EH (cell line): ENCODE data around the gene ATF7IP2.
"Not testable (repeated sequence)": the region's sequence is repeated elsewhere in the genome, so short reads cannot be mapped to it uniquely, and the experiment has no call there.

ENCODE experiments used
- DNase-seq: peaks from one replicate; pipeline ENCODE4 v3.0.0-alpha.2; 2015; ENCODE audit warnings: low read depth

ATF7IP2 gene

DNA sequence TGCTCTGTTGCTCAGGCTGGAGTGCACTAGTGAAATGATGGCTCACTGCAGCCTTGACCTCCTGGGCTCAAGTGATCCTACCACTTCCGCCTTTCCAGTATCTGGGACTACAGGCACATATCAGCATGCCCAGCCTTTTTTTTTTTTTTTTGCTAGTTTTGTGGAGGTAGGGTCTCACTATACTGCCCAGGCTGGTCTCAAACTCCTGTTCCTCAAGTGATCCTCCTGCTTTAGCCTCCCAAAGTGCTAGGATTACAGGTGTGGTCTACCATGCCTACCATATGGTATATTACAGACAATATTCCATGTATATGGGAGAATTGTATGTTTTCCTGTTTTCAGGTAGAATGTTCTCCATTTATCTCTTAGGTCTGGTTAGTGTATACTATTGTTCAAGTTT, 12.3 kb upstream of the ATF7IP2 start:
- DNase-seq, result no peak

DNA sequence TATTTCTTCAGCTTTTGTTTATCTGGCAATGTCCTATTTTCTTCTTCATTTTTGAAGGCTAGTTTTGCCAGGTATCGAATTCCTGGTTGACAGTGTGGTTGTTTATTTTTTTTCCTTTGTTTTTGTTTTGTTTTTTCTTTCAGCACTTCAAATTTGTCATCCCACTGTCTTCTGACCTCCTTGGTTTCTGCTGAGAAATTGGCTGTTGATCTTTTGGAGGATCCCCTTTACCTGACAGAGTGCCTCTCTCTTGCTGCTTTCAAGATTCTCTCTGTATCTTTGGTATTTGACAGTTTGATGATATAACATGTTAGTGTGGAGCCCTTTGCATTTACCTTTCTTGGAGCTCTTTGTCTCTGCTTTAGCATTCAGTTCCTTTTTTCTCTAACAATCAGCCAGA, 9.6 kb upstream of the ATF7IP2 start:
- DNase-seq, result no peak

DNA sequence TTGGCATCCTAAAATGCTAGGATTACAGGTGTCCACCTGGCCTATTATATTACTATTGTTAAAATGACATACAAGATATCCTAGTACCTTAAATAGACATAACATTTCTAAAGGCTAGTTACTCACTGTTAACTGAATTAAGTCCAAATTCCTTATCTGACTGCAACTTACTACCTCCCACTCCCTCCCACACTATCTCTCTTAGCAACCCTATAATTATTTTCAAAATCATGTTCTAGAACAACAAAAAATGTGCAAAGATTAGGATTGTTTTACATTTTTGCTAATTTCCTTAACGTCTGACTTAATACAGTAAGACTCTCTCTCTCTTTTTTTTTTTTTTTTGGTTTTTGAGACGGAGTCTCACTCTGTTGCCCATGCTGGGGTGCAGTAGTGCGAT, 2.2 kb upstream of the ATF7IP2 start:
- DNase-seq, result no peak

DNA sequence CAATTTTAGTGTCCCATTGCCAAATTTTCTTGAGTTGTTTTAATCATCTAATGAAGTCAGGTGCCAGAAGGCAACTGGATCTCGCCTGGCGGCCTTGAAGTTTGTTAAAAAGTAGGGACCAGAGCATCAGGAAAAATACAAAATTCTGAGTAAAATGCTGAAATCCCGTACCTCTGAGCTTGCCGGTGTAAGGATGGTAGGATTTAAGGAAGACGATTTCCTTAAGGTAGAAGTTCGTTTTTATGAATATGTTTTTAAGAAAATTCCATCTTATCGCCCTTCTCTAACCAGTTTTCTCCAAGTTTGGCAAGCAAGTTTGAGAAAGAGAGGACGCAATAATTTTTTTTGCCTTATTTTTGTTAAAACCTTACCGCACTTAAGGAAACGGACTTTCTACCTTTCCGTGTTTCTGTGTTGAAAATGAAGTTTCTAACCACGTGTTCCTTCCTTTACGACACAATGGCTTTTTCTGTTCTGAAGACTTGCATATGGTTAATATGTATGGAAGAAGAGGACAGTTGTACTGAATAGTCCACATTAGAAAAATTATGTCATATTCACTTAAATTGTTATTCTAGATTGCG, 748 bp downstream of the ATF7IP2 start:
- no peak for DNase-seq

DNA sequence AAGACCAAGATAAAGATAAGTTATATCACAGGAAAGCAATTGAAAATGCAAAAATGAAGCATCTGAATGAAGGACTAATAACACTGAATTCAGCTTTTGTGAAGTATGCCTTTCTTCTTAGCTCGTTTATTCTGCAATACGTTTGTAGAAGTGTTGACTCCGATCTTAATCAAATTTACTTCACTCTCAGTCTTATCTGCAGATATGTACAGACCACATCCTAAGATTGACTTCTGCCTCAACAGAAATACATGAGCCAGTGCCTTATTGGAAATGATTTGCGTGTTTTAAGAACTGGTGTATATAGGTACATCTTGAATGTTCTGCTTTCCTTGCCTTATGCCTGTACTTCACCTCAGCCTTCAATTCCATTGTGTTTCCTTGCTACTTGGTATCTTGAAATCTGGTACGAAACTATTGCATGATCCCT, 1.3 kb downstream of the ATF7IP2 start:
- no peak for DNase-seq

DNA sequence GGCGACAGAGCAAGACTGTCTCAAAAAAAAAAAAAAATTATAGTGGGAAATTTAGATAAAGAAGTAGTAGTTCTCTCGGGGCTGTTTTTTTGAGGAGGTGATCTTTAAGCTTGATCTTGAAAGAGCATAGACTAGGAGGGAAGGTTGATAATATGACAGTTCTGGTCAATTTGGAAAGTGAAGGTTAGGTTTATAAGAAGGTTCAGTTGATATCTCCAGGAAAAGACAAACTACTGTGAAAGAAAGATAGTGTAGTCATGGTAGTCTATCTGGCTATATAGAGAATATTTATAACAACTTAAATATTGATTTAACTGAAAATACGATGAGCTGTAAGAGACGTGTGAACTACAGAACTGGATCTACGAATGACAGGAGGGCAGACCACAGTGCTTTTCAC, 3.1 kb downstream of the ATF7IP2 start:
- DNase-seq, result no peak

DNA sequence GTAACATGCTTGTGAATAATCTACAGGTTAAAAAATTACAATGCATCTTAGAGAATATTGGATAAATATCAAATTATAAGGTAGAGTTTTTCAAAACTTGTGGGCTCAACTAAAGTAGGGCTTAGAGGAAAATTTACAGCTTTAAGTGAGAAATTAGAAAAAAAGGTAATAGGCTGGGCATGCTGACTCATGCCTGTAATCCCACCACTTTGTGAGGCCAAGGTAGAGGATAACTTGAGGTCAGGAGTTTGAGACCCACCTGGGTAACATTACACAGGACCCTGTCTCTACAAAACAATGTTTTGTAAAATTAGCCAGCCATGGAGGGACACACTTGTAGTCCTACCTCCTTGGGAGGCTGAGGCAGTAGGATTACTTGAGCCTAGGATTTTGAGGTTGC, 4.5 kb downstream of the ATF7IP2 start:
- DNase-seq, result no peak

- no peak for DNase-seq
Observed at GRCh38 chr16:10390867-10391266, 5.0 kb downstream of the ATF7IP2 start.

DNA sequence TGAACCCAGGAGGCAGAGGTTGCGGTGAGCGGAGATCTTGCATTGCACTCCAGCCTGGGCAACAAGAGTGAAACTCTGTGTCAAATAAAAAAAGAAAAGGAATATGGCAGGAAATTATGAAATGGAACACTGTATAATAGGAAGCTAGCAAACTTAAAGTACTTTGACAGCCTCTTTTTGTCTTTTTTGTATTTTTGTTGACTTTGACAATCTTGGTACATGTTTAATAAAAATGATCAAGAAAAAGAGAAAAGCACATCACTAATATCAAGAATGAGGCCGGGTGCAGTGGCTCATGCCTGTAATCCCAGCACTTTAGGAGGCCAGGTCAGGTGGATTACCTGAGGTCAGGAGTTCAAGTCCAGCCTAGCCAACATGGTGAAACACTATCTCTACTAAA, 5.5 kb downstream of the ATF7IP2 start:
- no peak for DNase-seq

DNA sequence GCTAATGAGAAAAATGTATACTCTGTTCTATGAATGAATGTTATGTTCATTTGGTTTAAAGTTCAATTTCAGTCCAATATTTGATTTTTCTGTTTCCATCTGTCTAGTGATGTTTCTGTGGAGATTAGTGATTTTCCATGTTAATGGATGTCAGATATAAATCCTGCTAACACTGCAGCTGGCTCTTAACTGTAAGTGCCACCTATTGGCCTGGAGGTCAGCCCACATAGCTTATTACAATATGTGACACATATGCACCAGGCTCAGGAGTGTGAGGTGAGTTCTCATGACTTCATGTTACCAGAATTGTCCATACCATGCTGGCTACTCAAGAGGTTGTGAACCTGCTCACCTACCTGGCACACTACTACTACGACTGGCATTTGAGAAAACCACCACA, 17.1 kb downstream of the ATF7IP2 start:
- DNase-seq, result no peak

DNA sequence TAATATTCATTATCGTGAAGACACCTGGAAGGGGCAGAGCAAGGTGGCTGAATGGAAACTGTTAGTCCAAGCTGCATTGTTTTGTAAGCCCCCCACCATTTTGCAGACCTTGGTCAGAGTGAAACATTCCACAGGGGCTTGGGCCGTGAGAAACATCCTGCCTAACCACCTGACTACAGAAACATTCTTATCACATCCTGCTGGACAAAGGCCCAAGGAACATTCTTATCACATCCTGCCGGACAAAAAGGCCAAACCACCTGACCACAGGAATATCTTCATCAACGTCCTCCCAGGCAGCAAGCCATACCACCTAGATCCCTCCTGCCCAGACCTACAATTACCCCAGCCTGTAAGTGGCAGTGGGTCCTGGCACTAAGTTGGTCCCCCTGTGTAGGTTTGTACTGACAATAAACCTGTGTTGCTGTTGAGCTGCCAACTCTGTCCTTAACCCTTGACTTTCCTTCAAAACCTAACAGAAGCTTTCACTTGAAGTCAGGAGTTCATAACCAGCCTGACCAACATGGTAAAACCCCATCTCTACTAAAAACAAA, 19.6 kb downstream of the ATF7IP2 start:
- no peak for DNase-seq

- DNase-seq, result no peak
Observed at GRCh38 chr16:10408824-10409381, 23.0 kb downstream of the ATF7IP2 start.

GRCh38 chr16:10409713-10410112, 23.9 kb downstream of the ATF7IP2 start:
- not testable (repeated sequence) for DNase-seq

DNA sequence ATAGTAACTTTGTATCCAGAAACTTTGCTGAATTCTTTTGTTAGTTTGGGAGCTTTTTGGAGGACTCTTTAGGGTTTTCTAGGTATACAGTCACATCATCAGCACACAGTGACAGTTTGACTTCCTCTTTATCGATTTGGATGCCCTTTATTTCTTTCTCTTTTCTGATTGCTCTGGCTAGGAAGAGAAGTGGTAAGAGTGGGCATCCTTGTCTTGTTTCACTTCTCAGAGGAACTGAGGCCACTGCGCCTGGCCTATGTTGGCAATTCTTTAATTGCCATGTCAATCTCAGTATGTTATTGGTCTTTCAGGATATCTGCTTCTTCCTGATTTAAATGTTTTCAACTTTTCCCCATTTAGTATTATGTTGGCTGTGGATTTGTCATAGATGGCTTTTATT, 24.6 kb downstream of the ATF7IP2 start:
- no peak for DNase-seq

DNA sequence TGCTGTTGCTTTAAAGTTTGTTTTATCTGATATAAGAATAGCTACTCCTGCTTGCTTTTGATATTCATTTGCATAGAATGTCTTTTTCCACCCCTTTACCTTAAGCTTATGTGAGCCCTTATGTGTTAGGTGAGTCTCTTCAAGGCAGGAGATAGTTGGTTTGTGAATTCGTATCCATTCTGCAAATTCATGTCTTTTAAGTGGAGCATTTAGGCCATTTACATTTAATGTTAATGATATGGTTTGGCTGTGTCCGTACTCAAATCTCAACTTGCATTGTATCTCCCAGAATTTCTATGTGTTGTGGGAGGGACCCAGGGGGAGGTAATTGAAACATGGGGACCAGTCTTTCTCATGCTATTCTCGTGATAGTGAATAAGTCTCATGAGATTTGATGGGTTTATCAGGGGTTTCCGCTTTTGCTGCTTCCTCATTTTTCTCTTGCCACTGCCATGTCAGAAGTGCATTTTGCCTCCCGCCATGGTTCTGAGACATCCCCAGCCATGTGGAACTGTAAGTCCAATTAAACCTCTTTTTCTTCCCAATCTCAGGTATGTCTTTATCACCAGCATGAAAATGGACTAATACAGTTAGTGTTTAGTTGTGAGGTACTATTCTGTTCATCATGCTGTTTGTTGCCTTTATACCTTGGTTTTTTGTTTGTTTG, 27.2 kb downstream of the ATF7IP2 start:
- no peak for DNase-seq

DNA sequence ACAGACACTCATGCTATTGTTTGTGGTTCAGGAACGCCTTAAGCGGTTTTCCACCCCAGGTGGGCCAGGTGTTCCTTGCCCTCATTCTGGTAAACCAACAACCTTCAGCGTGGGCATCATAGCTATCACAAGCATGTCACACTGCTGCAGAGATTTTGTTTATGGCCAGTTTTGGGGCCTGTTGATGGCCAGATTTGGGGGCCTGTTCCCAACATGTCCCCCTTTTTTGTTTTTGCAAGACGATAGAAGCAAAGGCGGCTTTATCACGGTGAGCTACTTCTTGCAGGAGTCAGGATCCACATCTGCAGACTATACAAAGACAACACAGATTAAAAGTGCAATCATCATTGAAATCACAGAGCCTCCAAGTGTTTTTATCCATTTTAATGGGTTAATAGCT, 32.3 kb downstream of the ATF7IP2 start:
- DNase-seq, result not testable (repeated sequence)

DNA sequence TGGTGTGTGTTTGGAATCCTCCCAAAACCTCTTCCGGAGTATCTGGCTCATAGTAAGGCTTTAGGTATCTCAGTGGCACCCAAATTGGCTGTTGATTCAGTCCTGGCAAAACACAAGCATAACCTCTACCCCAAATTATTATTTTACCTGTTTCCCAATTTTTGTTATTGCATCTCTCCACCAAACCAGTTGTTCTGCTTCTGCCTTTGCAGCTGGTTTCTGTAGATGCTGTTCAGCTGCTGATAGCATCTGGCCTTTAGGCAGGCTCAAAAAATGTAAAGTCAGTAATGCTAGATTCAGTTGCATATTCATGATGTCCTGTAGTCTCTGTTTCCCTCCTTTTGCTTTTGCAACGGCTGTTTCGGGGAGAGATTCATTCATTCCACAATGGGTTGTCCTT, 33.8 kb downstream of the ATF7IP2 start:
- DNase-seq, result no peak

GRCh38 chr16:10421596-10421995, 35.7 kb downstream of the ATF7IP2 start:
- DNase-seq, result no peak

DNA sequence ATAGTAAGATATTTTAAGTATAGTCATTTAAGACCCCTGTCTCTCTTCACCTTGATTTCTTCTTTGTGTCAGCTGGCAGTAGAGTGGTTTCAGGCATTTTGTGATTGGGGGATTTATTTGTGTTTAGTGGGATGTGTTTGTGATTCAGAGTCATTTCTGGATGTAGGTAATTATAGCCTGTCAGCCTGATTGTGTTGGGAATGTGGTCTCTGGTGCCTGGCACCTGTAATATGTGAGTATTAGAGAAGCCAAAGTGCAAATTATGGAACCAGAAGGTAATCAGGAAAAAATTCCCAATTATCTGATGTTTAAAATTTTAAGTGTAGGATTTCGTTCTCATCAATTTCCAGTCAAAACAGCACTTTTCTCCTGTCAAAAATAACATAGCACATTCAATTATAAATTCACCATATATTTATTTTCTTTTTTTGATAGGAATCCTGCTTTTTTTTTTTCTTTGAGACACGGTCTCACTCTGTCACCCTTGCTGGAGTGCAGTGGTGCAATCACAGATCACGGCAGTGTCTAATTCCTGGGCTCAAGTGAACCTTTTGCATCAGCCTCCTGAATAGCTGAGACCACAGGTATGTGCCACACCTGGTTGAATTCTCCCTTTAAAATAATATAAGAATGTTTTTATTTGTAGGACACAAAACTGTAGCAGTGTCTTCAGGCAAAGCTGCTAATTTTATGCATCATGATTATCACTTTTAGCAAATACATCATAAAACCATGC, 42.7 kb downstream of the ATF7IP2 start:
- DNase-seq, result no peak

DNA sequence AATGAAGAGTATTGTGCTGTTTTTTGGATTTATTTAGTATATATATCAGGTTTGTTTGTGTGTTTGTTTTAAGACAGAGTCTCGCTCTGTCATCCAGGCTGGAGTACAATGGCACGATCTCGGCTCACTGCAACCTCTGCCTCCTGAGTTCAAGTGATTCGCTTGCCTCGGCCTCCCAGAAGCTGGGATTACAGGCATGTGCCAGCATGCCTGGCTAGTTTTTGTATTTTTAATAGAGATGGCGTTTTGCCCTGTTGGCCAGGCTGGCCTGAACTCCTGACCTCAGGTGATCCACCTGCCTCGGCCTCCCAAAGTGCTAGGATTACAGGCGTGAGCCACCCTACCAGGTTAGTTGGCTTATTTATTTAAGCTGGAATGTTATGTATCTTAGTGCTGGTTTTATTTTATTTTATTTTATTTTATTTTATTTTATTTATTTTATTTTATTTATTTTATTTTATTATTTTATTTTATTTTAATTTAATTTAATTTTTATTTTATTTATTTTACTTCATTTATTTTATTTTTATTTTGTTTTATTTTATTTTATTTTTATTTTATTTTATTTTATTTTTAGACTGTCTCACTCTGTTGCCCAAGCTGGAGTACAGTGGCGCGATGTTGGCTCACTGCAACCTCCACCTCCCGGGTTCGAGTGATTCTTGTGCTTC, 43.6 kb downstream of the ATF7IP2 start:
- DNase-seq, result not testable (repeated sequence)

DNA sequence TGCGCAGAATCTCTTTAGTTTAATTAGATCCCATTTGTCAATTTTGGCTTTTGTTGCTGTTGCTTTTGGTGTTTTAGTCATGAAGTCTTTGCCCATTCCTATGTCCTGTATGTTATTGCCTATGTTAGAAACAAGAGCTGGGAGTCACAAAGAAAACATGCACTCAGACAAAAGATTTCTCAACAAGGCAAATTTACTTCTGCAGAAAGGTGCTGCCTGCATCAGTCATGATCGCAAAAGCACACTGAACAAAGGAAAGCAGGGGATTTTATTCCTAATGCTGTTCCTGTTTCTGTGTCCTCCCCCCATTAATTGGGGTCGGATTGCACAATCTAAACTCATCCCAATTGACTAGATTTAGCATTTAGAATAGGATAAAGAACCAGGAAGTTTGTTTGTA, 55.9 kb downstream of the ATF7IP2 start:
- DNase-seq, result no peak

DNA sequence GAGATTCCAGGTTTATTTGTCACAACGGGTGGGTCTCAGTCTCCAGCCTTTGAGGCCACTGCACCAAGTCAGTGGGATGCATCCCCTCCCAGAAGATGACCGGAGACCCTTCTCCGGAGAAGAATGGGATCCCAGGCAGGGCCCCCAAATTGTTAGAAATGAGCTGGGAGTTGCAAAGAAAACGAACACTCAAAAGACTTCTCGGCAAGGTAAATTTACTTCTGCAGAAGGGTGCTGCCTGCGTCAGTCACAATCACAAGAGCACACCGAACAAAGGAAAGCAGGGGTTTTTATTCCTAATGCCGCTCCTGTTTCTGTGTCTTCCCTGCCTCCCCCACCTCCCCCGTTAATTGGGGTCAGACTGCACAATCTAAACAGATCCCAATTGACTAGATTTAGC, 61.4 kb downstream of the ATF7IP2 start:
- no peak for DNase-seq
